ENCODE measurements around the gene YPEL5. TPM values are rescaled to one million over a fixed set of nuclear protein-coding genes. Genes with fewer than 3 reads are reported as not detected.
A peak's percentile ranks its signal among the peaks of the same experiment; 100 is the strongest.

Gene YPEL5
- total RNA-seq, 1 experiment from 2014 or later = 27.3 TPM

DNA sequence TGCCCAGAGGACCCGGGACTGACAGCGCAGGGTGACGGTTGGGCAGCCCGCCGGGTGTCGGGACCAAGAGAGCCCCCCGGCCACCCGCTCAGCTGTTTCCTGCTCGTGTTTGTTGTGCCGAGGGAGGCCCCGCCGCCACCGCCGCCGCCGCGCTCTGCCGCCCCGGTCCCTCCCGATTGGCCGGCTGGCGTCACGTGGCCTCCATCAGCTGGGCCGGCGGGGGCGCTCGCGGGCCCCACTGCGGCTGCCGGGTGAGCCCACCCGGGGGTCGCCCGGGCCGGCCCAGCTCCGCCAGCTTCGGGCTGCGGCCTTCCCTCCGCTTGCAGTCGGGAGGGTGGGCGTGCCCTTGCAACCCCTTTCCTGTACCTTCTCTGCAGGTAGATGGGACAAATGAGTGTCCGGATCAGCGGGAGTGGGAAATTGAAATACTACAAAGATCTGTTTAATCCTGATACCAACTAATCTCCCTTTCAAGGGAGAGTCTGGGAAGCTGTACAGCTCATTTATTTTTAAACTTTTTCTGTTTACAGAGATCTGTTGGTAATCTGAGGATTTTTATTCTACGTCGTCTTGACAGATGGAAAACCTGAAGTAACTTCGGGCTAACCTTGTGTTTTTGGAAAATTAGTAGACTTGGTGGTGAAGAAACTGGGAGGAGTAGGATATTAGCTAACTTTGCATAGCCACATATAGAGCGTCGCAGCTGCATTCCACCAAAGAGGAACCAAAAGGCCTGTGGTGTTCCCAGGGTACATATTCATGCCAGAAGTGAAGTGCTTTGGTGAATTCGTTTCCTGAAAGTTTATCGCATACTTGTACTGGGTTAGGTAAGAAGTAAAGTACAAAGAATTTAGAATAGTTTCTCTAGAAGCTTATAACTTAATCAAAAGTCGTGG lies 1.2 kb downstream of the YPEL5 start (continued):
- TF ChIP-seq, protein P1, sequence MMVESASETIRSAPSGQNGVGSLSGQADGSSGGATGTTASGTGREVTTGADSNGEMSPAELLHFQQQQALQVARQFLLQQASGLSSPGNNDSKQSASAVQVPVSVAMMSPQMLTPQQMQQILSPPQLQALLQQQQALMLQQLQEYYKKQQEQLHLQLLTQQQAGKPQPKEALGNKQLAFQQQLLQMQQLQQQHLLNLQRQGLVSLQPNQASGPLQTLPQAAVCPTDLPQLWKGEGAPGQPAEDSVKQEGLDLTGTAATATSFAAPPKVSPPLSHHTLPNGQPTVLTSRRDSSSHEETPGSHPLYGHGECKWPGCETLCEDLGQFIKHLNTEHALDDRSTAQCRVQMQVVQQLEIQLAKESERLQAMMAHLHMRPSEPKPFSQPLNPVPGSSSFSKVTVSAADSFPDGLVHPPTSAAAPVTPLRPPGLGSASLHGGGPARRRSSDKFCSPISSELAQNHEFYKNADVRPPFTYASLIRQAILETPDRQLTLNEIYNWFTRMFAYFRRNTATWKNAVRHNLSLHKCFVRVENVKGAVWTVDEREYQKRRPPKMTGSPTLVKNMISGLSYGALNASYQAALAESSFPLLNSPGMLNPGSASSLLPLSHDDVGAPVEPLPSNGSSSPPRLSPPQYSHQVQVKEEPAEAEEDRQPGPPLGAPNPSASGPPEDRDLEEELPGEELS (CRISPR knock-in tag; IDR thresholded peaks at IDR 0.05) = no peak; the same call in 1 of the 2 replicates
- TF ChIP-seq TEAD4 (CRISPR knock-in tag; IDR thresholded peaks at IDR 0.05) (no peak), TCF7 (CRISPR knock-in tag; IDR thresholded peaks at IDR 0.05; ENCODE audit: low read depth) (no peak), ELF4 (CRISPR knock-in tag; IDR thresholded peaks at IDR 0.05; ENCODE audit: low read depth) (no peak), ZBTB21 (CRISPR knock-in tag; IDR thresholded peaks at IDR 0.05; ENCODE audit: borderline replicate concordance) (no peak), RELA (CRISPR knock-in tag; IDR thresholded peaks at IDR 0.05; ENCODE audit: borderline replicate concordance) (no peak), SP1 (CRISPR knock-in tag; conservative IDR thresholded peaks at IDR 0.05) (peak; percentile 82), TP53 (CRISPR knock-in tag; IDR thresholded peaks at IDR 0.05) (no peak), ZNF396 (CRISPR knock-in tag; IDR thresholded peaks at IDR 0.05; ENCODE audit: borderline replicate concordance) (no peak), IRF2 (CRISPR knock-in tag; IDR thresholded peaks at IDR 0.05; ENCODE audit: borderline replicate concordance, low read depth) (no peak), NFATC4 (CRISPR knock-in tag; IDR thresholded peaks at IDR 0.05) (no peak), CBFB (CRISPR knock-in tag; IDR thresholded peaks at IDR 0.05; ENCODE audit: low read depth) (no peak), GTF2I (CRISPR knock-in tag; conservative IDR thresholded peaks at IDR 0.05) (no peak), NR1H2 (CRISPR knock-in tag; IDR thresholded peaks at IDR 0.05) (no peak), NR2C2 (CRISPR knock-in tag; IDR thresholded peaks at IDR 0.05) (no peak)
- TF ChIP-seq, protein P2, sequence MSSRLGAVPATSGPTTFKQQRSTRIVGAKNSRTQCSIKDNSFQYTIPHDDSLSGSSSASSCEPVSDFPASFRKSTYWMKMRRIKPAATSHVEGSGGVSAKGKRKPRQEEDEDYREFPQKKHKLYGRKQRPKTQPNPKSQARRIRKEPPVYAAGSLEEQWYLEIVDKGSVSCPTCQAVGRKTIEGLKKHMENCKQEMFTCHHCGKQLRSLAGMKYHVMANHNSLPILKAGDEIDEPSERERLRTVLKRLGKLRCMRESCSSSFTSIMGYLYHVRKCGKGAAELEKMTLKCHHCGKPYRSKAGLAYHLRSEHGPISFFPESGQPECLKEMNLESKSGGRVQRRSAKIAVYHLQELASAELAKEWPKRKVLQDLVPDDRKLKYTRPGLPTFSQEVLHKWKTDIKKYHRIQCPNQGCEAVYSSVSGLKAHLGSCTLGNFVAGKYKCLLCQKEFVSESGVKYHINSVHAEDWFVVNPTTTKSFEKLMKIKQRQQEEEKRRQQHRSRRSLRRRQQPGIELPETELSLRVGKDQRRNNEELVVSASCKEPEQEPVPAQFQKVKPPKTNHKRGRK (CRISPR knock-in tag; IDR thresholded peaks at IDR 0.05; ENCODE audit: borderline replicate concordance) = no peak
- TF ChIP-seq, protein P3, sequence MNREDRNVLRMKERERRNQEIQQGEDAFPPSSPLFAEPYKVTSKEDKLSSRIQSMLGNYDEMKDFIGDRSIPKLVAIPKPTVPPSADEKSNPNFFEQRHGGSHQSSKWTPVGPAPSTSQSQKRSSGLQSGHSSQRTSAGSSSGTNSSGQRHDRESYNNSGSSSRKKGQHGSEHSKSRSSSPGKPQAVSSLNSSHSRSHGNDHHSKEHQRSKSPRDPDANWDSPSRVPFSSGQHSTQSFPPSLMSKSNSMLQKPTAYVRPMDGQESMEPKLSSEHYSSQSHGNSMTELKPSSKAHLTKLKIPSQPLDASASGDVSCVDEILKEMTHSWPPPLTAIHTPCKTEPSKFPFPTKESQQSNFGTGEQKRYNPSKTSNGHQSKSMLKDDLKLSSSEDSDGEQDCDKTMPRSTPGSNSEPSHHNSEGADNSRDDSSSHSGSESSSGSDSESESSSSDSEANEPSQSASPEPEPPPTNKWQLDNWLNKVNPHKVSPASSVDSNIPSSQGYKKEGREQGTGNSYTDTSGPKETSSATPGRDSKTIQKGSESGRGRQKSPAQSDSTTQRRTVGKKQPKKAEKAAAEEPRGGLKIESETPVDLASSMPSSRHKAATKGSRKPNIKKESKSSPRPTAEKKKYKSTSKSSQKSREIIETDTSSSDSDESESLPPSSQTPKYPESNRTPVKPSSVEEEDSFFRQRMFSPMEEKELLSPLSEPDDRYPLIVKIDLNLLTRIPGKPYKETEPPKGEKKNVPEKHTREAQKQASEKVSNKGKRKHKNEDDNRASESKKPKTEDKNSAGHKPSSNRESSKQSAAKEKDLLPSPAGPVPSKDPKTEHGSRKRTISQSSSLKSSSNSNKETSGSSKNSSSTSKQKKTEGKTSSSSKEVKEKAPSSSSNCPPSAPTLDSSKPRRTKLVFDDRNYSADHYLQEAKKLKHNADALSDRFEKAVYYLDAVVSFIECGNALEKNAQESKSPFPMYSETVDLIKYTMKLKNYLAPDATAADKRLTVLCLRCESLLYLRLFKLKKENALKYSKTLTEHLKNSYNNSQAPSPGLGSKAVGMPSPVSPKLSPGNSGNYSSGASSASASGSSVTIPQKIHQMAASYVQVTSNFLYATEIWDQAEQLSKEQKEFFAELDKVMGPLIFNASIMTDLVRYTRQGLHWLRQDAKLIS (CRISPR knock-in tag; IDR thresholded peaks at IDR 0.05; ENCODE audit: borderline replicate concordance) = no peak
- TF ChIP-seq, protein P4, sequence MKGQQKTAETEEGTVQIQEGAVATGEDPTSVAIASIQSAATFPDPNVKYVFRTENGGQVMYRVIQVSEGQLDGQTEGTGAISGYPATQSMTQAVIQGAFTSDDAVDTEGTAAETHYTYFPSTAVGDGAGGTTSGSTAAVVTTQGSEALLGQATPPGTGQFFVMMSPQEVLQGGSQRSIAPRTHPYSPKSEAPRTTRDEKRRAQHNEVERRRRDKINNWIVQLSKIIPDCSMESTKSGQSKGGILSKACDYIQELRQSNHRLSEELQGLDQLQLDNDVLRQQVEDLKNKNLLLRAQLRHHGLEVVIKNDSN (CRISPR knock-in tag; IDR thresholded peaks at IDR 0.05) = peak; percentile 90
- TF ChIP-seq, protein P5, sequence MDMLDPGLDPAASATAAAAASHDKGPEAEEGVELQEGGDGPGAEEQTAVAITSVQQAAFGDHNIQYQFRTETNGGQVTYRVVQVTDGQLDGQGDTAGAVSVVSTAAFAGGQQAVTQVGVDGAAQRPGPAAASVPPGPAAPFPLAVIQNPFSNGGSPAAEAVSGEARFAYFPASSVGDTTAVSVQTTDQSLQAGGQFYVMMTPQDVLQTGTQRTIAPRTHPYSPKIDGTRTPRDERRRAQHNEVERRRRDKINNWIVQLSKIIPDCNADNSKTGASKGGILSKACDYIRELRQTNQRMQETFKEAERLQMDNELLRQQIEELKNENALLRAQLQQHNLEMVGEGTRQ (CRISPR knock-in tag; IDR thresholded peaks at IDR 0.05) = peak; percentile 99
- TF ChIP-seq, protein P6, sequence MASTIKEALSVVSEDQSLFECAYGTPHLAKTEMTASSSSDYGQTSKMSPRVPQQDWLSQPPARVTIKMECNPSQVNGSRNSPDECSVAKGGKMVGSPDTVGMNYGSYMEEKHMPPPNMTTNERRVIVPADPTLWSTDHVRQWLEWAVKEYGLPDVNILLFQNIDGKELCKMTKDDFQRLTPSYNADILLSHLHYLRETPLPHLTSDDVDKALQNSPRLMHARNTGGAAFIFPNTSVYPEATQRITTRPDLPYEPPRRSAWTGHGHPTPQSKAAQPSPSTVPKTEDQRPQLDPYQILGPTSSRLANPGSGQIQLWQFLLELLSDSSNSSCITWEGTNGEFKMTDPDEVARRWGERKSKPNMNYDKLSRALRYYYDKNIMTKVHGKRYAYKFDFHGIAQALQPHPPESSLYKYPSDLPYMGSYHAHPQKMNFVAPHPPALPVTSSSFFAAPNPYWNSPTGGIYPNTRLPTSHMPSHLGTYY (CRISPR knock-in tag; IDR thresholded peaks at IDR 0.05) = no peak
- TF ChIP-seq, protein P7, sequence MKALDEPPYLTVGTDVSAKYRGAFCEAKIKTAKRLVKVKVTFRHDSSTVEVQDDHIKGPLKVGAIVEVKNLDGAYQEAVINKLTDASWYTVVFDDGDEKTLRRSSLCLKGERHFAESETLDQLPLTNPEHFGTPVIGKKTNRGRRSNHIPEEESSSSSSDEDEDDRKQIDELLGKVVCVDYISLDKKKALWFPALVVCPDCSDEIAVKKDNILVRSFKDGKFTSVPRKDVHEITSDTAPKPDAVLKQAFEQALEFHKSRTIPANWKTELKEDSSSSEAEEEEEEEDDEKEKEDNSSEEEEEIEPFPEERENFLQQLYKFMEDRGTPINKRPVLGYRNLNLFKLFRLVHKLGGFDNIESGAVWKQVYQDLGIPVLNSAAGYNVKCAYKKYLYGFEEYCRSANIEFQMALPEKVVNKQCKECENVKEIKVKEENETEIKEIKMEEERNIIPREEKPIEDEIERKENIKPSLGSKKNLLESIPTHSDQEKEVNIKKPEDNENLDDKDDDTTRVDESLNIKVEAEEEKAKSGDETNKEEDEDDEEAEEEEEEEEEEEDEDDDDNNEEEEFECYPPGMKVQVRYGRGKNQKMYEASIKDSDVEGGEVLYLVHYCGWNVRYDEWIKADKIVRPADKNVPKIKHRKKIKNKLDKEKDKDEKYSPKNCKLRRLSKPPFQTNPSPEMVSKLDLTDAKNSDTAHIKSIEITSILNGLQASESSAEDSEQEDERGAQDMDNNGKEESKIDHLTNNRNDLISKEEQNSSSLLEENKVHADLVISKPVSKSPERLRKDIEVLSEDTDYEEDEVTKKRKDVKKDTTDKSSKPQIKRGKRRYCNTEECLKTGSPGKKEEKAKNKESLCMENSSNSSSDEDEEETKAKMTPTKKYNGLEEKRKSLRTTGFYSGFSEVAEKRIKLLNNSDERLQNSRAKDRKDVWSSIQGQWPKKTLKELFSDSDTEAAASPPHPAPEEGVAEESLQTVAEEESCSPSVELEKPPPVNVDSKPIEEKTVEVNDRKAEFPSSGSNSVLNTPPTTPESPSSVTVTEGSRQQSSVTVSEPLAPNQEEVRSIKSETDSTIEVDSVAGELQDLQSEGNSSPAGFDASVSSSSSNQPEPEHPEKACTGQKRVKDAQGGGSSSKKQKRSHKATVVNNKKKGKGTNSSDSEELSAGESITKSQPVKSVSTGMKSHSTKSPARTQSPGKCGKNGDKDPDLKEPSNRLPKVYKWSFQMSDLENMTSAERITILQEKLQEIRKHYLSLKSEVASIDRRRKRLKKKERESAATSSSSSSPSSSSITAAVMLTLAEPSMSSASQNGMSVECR (CRISPR knock-in tag; IDR thresholded peaks at IDR 0.05; ENCODE audit: borderline replicate concordance) = no peak; the same call in 1 of the 2 replicates

Measured in WTC11 (cell line).